ENCODE data around the gene LMOD1.
A peak's percentile ranks its signal among the peaks of the same experiment; 100 is the strongest.
"Not testable (repeated sequence)": the region's sequence is repeated elsewhere in the genome, so short reads cannot be mapped to it uniquely, and the experiment has no call there.

Gene LMOD1

GRCh38 chr1:201946224-201946908, at the start of gene LMOD1:
LMOD1 (minus strand) TSS chr1:201946548; CDS start chr1:201946340, 208 bp downstream.
- DNase-seq = no peak

GRCh38 chr1:201990427-201990826, 44.1 kb upstream of the LMOD1 start:
- no peak for DNase-seq

- DNase-seq = no peak
Observed at GRCh38 chr1:201989354-201990128, 43.2 kb upstream of the LMOD1 start.

GRCh38 chr1:201988601-201989000, 42.3 kb upstream of the LMOD1 start:
- no peak for DNase-seq

- DNase-seq = no peak
Observed at GRCh38 chr1:201985355-201985754, 39.0 kb upstream of the LMOD1 start.

GRCh38 chr1:201984446-201984845, 38.1 kb upstream of the LMOD1 start:
- no peak for DNase-seq

- no peak for DNase-seq
Observed at GRCh38 chr1:201983380-201983805, 37.0 kb upstream of the LMOD1 start.

GRCh38 chr1:201982623-201983379, 36.5 kb upstream of the LMOD1 start, which contains the start of gene RNPEP:
RNPEP (plus strand) TSS chr1:201982648; CDS start chr1:201982667, 19 bp downstream.
- peak; percentile 64 for DNase-seq

GRCh38 chr1:201982082-201982622, 35.8 kb upstream of the LMOD1 start:
- peak; percentile 40 for DNase-seq

- DNase-seq = no peak
Observed at GRCh38 chr1:201970334-201971159, 24.2 kb upstream of the LMOD1 start.

- DNase-seq = no peak
Observed at GRCh38 chr1:201968202-201968925, 22.0 kb upstream of the LMOD1 start.

- no peak for DNase-seq
Observed at GRCh38 chr1:201966171-201966570, 19.8 kb upstream of the LMOD1 start.

- DNase-seq = no peak
Observed at GRCh38 chr1:201964261-201964660, 17.9 kb upstream of the LMOD1 start.

GRCh38 chr1:201962382-201962781, 16.0 kb upstream of the LMOD1 start:
- not testable (repeated sequence) for DNase-seq

- DNase-seq = no peak
Observed at GRCh38 chr1:201958348-201958747, 12.0 kb upstream of the LMOD1 start.

- no peak for DNase-seq
Observed at GRCh38 chr1:201955729-201956143, 9.4 kb upstream of the LMOD1 start.

GRCh38 chr1:201955009-201955728, 8.8 kb upstream of the LMOD1 start, which contains the start of gene TIMM17A:
TIMM17A (plus strand) TSS chr1:201955503; CDS start chr1:201955527, 24 bp downstream.
- peak; percentile 98 for DNase-seq

GRCh38 chr1:201954263-201955008, 8.1 kb upstream of the LMOD1 start:
- DNase-seq = no peak

GRCh38 chr1:201949491-201949890, 3.1 kb upstream of the LMOD1 start:
- DNase-seq = no peak

- no peak for DNase-seq
Observed at GRCh38 chr1:201947697-201948008, 1.3 kb upstream of the LMOD1 start.
